SHP77 treated with DMSO at 0.1 percent for 48 hours (cell line): ENCODE data around the gene EPHA10.
A peak's percentile ranks its signal among the peaks of the same experiment; 100 is the strongest.

ENCODE experiments used
- DNase-seq: peaks from one replicate; lab custom pipeline; 2025; lab: John Stamatoyannopoulos, UW

The EPHA10 gene

DNA sequence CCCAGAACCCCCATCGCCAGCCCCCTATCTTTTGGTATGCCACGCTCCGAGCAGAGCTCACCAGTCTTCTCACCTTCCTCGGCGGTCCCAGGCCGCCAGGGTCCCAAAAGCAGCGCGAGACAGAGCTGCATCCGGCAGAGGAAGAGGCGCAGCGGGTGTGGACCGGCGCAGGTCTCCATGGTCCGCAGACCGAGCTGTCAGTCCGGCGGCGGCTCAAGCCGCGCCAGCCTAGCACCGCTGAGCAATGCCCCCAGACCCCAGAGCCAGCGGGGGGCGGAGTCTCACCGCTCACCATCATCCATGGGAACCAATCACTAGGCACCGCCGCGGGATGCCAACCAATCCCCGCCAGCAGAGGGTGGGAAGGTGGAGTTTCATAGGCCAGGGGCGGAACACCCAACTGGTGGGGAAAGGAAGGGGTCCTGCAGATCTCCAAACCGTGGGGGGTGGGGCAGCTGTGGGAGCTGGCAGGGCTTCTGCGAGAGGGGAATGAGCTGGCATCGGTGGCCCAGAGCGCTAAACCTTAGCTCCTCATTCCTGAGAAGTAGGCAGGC, at the start of gene EPHA10:
EPHA10 (minus strand) TSS at position 233 of the 554 bp plus-strand sequence; CDS start at position 179, 54 bp downstream.
- DNase-seq: no peak

GRCh38 chr1:37814252-37814651, 49.3 kb upstream of the EPHA10 start:
- DNase-seq: no peak

DNA sequence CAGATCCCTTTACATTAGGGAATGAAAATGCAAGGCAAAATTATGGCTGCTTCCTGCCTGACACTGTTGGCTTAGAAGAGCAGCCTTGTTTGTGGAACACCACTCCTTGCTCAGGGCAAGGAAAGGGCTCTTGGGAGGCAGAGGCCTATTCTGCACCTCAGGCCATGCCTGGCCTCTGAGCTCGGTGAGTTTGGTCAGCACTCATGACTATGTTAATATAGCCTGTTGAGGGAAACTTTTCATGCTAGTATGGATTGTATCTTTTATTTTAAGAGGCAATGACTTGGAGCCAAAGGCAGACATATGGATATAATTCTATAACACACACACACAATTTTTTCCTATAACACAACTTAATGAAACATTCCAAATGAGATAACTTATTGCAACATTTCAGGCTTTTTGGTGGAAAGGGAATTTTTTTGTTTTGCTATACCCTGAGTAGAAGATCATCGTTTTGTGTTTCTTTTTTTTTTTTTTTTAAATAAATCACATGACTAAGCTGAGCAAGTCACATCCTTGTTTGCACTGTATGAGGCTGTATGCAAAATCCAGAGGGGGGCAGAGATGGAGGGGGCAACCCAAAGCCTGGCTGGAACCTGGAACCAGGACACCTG, 48.7 kb upstream of the EPHA10 start:
- DNase-seq: no peak

GRCh38 chr1:37811027-37811655, 46.2 kb upstream of the EPHA10 start:
- peak; percentile 40 for DNase-seq

DNA sequence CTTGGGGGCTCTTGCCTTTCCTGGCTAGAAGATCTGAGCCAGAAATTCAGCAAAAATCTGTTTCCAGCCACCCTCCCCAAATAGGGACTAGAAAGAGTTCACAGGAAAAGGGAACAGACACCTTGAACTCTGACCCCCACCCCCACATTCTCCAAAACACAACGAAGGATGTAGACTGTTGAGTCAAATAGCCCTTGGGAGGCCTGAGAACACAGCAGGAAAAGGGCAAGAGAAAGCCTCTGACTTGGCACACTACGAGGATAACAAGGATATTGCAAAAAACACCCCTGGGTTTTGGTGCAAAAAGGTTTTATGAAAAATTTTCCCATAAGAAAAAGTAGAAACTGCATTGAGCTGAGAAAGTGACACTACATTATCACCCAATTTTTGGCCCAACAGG, 45.0 kb upstream of the EPHA10 start:
- DNase-seq: no peak

DNA sequence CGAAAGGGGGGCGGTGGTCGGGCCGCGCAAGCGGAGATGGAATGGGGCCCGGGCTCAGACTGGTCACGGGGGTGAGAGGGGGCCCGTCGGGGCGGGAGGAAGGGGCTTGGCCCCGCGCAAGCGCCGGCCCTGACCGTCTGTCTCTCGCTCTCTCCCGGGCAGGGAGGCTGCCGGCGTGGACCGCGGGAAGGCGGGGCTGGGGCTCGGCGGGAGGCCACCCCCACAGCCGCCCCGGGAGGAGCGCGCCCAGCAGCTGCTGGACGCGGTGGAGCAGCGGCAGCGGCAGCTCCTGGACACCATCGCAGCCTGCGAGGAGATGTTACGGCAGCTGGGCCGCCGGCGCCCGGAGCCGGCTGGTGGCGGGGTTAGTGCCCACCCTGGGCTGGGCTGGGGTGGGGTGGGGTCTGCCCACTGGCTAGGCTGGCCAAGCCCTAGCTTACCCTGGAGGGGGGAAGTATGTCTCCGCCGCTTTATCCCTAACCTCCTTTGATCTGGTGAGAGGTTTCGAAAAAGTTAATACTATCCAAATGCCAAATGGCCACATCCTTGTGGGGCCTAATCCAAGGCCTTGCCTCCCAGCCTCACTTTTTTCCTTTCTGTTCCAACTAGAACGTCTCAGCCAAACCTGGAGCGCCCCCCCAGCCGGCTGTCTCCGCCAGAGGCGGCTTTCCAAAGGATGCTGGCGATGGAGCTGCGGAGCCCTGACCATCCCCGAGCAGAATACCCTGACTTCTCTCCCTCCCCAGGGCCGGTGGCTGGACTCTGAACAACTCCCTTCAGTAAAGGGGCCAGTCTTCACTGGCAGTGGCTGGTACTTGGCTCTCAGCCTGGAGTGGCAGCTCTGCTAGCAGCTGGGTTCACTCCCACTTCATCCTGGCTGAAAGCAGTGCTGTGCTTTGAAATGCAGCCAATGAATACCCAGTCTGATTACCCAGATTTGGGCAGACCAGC, 43.7 kb upstream of the EPHA10 start:
- DNase-seq: peak; percentile 62

- DNase-seq: peak; percentile 66
These were observed 42.8 kb upstream of the EPHA10 start, which contains the start of the genes C1orf122 and YRDC for GRCh38 chr1:37807555-37808368. TSS of gene C1orf122 (plus strand) at chr1:37807790. CDS start at chr1:37808405, 615 bp downstream. TSS of gene YRDC (minus strand) at chr1:37808208. CDS start at chr1:37808180, 28 bp downstream.

DNA sequence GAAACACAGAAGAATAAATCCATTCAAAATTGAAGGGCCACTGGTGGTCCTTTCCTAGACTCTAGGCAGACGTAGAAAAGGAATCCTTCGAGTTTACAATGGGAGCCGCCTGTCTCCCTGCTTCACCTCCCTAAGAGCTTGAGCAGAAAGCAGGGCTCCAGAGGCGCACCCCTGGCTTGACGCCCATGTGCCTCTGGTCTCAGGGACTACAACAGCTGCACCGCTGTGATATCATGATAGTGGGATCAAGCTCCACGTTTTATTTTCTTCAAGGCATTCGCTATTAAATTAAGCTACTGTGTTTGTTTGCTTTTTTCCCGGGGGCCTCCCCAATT, 42.3 kb upstream of the EPHA10 start:
- DNase-seq: no peak

- DNase-seq: no peak
These were observed 37.5 kb upstream of the EPHA10 start for GRCh38 chr1:37802439-37802838.

GRCh38 chr1:37797750-37798345, 32.9 kb upstream of the EPHA10 start:
- no peak for DNase-seq

- DNase-seq: no peak
These were observed 30.6 kb upstream of the EPHA10 start for GRCh38 chr1:37795340-37796125.

GRCh38 chr1:37794372-37795339, 29.7 kb upstream of the EPHA10 start:
- no peak for DNase-seq

- no peak for DNase-seq
These were observed 29.0 kb upstream of the EPHA10 start, which contains the start of gene MANEAL for GRCh38 chr1:37793773-37794371. TSS of gene MANEAL (plus strand) at chr1:37793847. CDS start at chr1:37794183, 336 bp downstream.

DNA sequence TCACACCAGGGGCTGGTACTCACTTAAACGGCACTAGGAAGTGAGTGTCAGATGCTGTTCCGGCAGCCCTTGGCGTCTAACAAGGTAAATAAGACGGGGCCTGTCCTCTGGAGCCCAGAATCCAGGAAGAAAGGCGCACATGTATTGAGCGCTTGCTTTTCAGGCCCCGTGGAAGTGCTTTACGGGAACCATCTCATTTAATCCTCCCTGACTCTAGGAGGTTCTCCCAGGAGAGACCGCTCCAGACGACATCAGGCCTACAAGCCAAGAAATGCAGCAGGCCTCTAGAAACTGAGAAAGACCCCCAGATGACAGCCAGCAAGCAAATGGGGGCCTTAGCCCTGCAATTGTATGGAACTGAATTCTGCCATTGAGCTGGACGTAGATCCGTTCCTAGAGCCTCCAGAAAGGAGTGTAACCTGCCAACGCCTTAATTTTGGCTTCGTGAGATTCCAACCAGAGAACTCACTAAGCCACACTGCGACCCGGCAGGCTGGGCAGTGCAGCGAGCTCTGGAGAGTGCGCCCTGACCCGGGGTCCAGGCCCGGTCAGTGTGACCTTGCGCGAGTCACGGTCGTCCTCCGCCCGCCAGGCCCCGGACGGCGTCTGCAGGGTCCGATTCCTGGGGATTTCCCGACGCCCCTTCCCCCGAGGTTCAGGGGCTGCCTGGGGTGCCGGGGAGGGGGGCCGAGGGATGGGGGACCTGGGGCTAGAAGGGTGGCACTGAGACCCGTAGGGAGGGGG, 28.2 kb upstream of the EPHA10 start:
- DNase-seq: no peak

- no peak for DNase-seq
These were observed 17.6 kb upstream of the EPHA10 start for GRCh38 chr1:37782491-37782890.

DNA sequence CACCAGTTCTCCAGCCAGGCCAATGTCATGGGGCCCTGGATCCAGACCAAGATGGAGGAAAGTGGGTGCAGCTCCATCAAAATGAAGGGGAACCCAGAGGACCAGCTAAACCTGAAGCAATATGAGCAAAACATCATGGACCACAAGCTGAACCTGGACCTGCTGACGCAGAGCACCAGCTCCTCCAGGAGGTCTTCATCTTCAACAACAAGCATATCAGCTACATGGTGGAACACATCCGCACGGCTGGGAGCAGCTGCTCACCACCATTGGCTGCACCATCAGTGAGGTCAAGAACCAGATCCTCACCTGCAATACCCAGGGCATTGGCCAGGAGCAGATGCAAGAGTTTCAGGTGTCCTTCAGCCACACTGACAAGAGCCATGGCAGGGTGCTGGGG, 13.7 kb upstream of the EPHA10 start:
- DNase-seq: no peak

DNA sequence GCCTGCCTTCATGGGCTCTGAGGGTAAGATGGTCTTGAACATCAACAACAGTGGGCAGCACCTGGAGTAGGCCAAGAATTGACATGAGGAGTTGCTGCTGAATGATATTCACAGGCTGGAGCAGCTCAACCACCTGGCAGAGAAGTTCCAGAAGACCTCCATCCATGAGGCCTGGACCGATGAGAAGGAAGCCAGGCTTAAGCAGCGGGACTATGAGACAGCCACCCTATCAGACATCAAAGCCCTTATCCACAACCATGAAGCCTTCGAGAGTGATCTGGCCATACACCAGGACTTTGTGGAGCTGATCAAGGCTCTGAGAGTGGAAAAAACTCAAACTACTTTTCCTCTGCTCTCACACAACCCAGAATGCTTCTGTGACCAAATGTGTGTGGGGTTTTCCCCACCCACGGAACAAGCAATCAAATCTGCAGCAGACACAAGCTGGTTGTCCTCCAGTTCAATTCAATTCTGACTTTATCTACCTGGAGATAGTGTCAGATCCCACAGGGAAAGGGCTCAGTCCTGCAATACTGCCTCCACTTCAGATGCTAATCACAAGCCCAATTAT, 12.1 kb upstream of the EPHA10 start:
- DNase-seq: no peak
